H9 (cell line): ENCODE measurements around the gene RHBDD2. TPM values are rescaled to one million over a fixed set of nuclear protein-coding genes. Genes with fewer than 3 reads are reported as not detected.

Experiments
- DNase-seq: peaks from one replicate; pipeline ENCODE4 v3.0.0-alpha.2; 2017
- H2AFZ ChIP-seq: one replicate; pipeline ENCODE4 v1.6.1; 2013; ENCODE audit warnings: mild to moderate bottlenecking, low read length, control low read depth, moderate library complexity
- H2AK5ac ChIP-seq: 2 replicates; pipeline ENCODE4 v1.6.1; 2013; ENCODE audit warnings: low read length, control low read depth, mixed read lengths; ENCODE audit not compliant: insufficient read length
- H2BK120ac ChIP-seq: one replicate; pipeline ENCODE4 v1.6.1; 2013; ENCODE audit warnings: low read depth, mild to moderate bottlenecking, low read length, control low read depth, inconsistent platforms; ENCODE audit not compliant: poor library complexity, severe bottlenecking
- H2BK12ac ChIP-seq: 2 replicates; pipeline ENCODE4 v1.6.1; 2013; ENCODE audit warnings: low read length, control low read depth, mixed read lengths, low read depth; ENCODE audit not compliant: insufficient read length
- H2BK15ac ChIP-seq: 2 replicates; pipeline ENCODE4 v1.6.1; 2013; ENCODE audit warnings: low read depth, low read length, control low read depth
- H2BK20ac ChIP-seq: one replicate; pipeline ENCODE4 v1.6.1; 2013; ENCODE audit warnings: low read depth, mild to moderate bottlenecking, low read length, control low read depth, inconsistent platforms; ENCODE audit not compliant: poor library complexity, severe bottlenecking
- H2BK5ac ChIP-seq: 2 replicates; pipeline ENCODE4 v1.6.1; 2013; ENCODE audit warnings: low read length, control low read depth, mixed read lengths; ENCODE audit not compliant: insufficient read length
- H3K14ac ChIP-seq: 2 replicates; pipeline ENCODE4 v1.6.1; 2013; ENCODE audit warnings: low read length, control low read depth; ENCODE audit not compliant: insufficient read depth
- H3K18ac ChIP-seq: 2 replicates; pipeline ENCODE4 v1.6.1; 2013; ENCODE audit warnings: low read depth, mild to moderate bottlenecking, mixed read lengths, low read length, control low read depth; ENCODE audit not compliant: insufficient read length
- H3K23ac ChIP-seq: 2 replicates; pipeline ENCODE4 v1.6.1; 2013; ENCODE audit warnings: low read length, control low read depth, mixed read lengths, low read depth; ENCODE audit not compliant: insufficient read length
- H3K23me2 ChIP-seq: 2 replicates; pipeline ENCODE4 v1.6.1; 2013; ENCODE audit warnings: low read depth, mild to moderate bottlenecking, mixed read lengths, low read length, control low read depth; ENCODE audit not compliant: insufficient read length, poor library complexity, severe bottlenecking
- H3K27ac ChIP-seq: 2 replicates; pipeline ENCODE4 v1.5.1; 2013; ENCODE audit warnings: low read length, control low read depth, mixed read lengths, low read depth; ENCODE audit not compliant: insufficient read length
- H3K27me3 ChIP-seq: 2 replicates; pipeline ENCODE4 v1.6.1; 2013; ENCODE audit warnings: low read length, control low read depth, inconsistent platforms; ENCODE audit not compliant: insufficient read depth
- H3K4ac ChIP-seq: 2 replicates; pipeline ENCODE4 v1.6.1; 2013; ENCODE audit warnings: low read depth, mild to moderate bottlenecking, control low read depth, inconsistent platforms, low read length, moderate library complexity
- H3K4me1 ChIP-seq: 2 replicates; pipeline ENCODE4 v1.6.1; 2013; ENCODE audit warnings: low read length, control low read depth, inconsistent platforms; ENCODE audit not compliant: insufficient read depth
- H3K4me2 ChIP-seq: 2 replicates; pipeline ENCODE4 v1.6.1; 2013; ENCODE audit warnings: low read length, control low read depth, mixed read lengths; ENCODE audit not compliant: insufficient read length, insufficient read depth
- H3K56ac ChIP-seq: 2 replicates; pipeline ENCODE4 v1.6.1; 2013; ENCODE audit warnings: low read depth, mild to moderate bottlenecking, mixed read lengths, low read length, control low read depth; ENCODE audit not compliant: insufficient read length
- H3K79me1 ChIP-seq: 2 replicates; pipeline ENCODE4 v1.6.1; 2013; ENCODE audit warnings: low read depth, mild to moderate bottlenecking, moderate library complexity, low read length, control low read depth, inconsistent platforms; ENCODE audit not compliant: insufficient read depth, poor library complexity, severe bottlenecking
- H3K79me2 ChIP-seq: 2 replicates; pipeline ENCODE4 v1.6.1; 2013; ENCODE audit warnings: low read length, control low read depth, inconsistent platforms; ENCODE audit not compliant: insufficient read depth
- H3K9ac ChIP-seq: 2 replicates; pipeline ENCODE4 v1.6.1; 2013; ENCODE audit warnings: low read length, control low read depth, mixed read lengths; ENCODE audit not compliant: insufficient read length; ENCODE audit errors: extremely low read depth
- H3K9me3 ChIP-seq: one replicate; pipeline ENCODE4 v1.6.1; 2013; ENCODE audit warnings: low read depth, low read length, inconsistent platforms; ENCODE audit not compliant: control insufficient read depth
- H3T11ph ChIP-seq: one replicate; pipeline ENCODE4 v1.6.1; 2013; ENCODE audit warnings: mild to moderate bottlenecking, low read length, control low read depth, inconsistent platforms
- H4K20me1 ChIP-seq: one replicate; pipeline ENCODE4 v1.6.1; 2013; ENCODE audit not compliant: control insufficient read depth, insufficient read length, insufficient read depth
- H4K5ac ChIP-seq: 2 replicates; pipeline ENCODE4 v1.6.1; 2013; ENCODE audit warnings: low read depth, mild to moderate bottlenecking, mixed read lengths, low read length, control low read depth; ENCODE audit not compliant: insufficient read length
- H4K8ac ChIP-seq: replicated peaks from 2 replicates; pipeline ENCODE4 v1.6.1; 2013; ENCODE audit warnings: low read length, control low read depth, mixed read lengths, low read depth; ENCODE audit not compliant: insufficient read length
- H4K91ac ChIP-seq: 2 replicates; pipeline ENCODE4 v1.6.1; 2013; ENCODE audit warnings: low read depth, mild to moderate bottlenecking, moderate library complexity, mixed read lengths, low read length, control low read depth; ENCODE audit not compliant: insufficient read length
- H3K27ac Mint-ChIP-seq, 3 experiments: 2 replicates in 2 of 3; 3 replicates in 1 of 3; pipeline ENCODE4 v1.8.0; 2020 to 2021; ENCODE audit warnings: mixed read lengths in 3 of 3, mild to moderate bottlenecking in 1 of 3, moderate library complexity in 1 of 3
- H3K27me3 Mint-ChIP-seq: 2 replicates; pipeline ENCODE4 v1.8.0; 2021; ENCODE audit warnings: low read depth, mild to moderate bottlenecking, moderate library complexity, mixed read lengths
- H3K36me3 Mint-ChIP-seq, 3 experiments: 2 replicates in 2 of 3; 3 replicates in 1 of 3; pipeline ENCODE4 v1.8.0; 2020 to 2021; ENCODE audit warnings: low read depth in 3 of 3, mixed read lengths in 3 of 3; ENCODE audit not compliant: insufficient read depth in 1 of 3
- H3K4me1 Mint-ChIP-seq, 2 experiments: 2 replicates each; pipeline ENCODE4 v1.8.0; 2020; ENCODE audit warnings: mixed read lengths in 2 of 2
- H3K4me3 Mint-ChIP-seq, 2 experiments: 2 replicates in 1 of 2; 3 replicates in 1 of 2; pipeline ENCODE4 v1.8.0; 2020 to 2021; ENCODE audit warnings: mild to moderate bottlenecking in 2 of 2, mixed read lengths in 2 of 2, moderate library complexity in 1 of 2
- H3K9me3 Mint-ChIP-seq, 2 experiments: 2 replicates in 1 of 2; 3 replicates in 1 of 2; pipeline ENCODE4 v1.8.0; 2020; ENCODE audit warnings: mild to moderate bottlenecking in 2 of 2, mixed read lengths in 2 of 2, moderate library complexity in 1 of 2
- WGBS: extraction: QIAGEN DNeasy Blood & Tissue Kit; methylation state at CpG from one replicate; pipeline ENCODE4 v1.1.7; 2013; ENCODE audit warnings: missing lambda C conversion rate, low lambda C conversion rate, mixed read lengths; ENCODE audit not compliant: insufficient read length; ENCODE audit errors: extremely low coverage; 5-methylcytosine and 5-hydroxymethylcytosine counted together
- microRNA-seq: library from miRNA; unstranded; fragments of <30 nt; microRNA quantifications from one replicate; pipeline ENCODE4, GENCODE V29; 2020; ENCODE audit warnings: borderline microRNAs expressed
- total RNA-seq: library from RNA; stranded (reverse); gene quantifications from 2 replicates; pipeline ENCODE4 v1.2.1, GENCODE V29; 2021
- TF ChIP-seq, protein P1 (sequence below): fragments of 200-600 bp; sonication (generic); conservative IDR thresholded peaks from 3 replicates; pipeline ENCODE4 v1.8.0; 2021; ENCODE audit warnings: antibody characterized with exemption, mild to moderate bottlenecking

The RHBDD2 gene
- total RNA-seq, 1 experiment from 2014 or later = 30.0 TPM

DNA sequence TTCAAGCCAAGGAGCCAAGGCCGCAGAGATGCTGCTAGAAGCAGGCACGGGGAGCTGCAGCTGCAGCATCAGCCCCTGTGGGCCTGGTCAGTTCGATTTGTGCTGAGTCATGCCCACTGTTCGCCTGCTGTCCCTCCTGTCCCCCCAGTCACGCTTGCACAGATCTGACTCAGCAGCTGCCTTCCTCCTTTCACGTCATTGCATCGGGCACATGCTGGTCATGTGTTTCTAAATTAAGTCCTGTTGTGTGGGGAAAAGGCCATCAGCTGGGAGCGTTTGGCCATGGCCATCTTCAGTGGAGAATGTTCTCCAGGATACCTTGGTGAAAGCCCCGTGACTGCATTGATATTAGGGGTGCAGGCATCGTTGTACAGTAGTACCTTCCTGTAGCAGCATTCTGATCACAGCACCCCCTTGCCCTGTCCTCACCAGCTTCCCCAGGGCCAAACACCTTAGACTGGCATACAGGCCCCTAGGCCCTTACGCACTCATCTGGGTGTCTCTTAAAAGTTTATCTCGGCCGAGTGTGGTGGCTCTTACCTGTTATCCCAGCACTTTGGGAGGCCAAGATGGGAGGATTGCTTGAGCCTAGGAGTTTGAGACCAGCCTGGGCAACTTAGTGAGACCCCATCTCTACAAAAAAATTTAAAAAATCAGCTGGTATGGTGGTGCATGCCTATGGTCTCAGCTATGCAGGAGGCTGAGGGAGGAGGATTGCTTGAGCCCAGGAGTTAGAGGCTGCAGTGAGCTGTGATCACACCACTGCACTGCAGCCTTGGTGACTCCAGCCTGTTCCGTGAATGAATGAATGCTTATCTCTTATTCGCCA is 59.3 kb downstream of the RHBDD2 start:
- Histone ChIP-seq H4K5ac (no peak overlapping the region), H3K27ac (no peak overlapping the region), H2BK15ac (no peak overlapping the region), H3K79me1 (peaks cover 4% of the 10 kb centered on the region), H2BK120ac (no peak overlapping the region), H3K23ac (no peak overlapping the region), H3K4ac (no peak overlapping the region), H3K56ac (no peak overlapping the region), H2AK5ac (no peak overlapping the region), H3K27me3 (no peaks in the 10 kb centered on the region), H2BK20ac (no peak overlapping the region), H2AFZ (no peak overlapping the region), H3T11ph (no peak overlapping the region), H4K91ac (no peak overlapping the region), H3K79me2 (peaks cover 4% of the 10 kb centered on the region; the same call in 1 of the 2 replicates), H2BK12ac (no peak overlapping the region), H3K23me2 (no peaks in the 10 kb centered on the region), H3K4me2 (no peak overlapping the region), H3K18ac (no peak overlapping the region), H3K4me1 (no peaks in the 10 kb centered on the region), H3K14ac (no peak overlapping the region), H4K8ac (no peak overlapping the region), H3K9ac (no peak overlapping the region), H4K20me1 (peaks cover 3% of the 10 kb centered on the region), H2BK5ac (no peak overlapping the region), H3K9me3 (no peaks in the 10 kb centered on the region)
- no peak for DNase-seq
- no peak overlapping the region for H3K4me3 Mint-ChIP-seq
- peaks cover 6 to 28% (median 23%) of the 10 kb centered on the region in 3 experiments for H3K36me3 Mint-ChIP-seq
- TF ChIP-seq, protein P1, sequence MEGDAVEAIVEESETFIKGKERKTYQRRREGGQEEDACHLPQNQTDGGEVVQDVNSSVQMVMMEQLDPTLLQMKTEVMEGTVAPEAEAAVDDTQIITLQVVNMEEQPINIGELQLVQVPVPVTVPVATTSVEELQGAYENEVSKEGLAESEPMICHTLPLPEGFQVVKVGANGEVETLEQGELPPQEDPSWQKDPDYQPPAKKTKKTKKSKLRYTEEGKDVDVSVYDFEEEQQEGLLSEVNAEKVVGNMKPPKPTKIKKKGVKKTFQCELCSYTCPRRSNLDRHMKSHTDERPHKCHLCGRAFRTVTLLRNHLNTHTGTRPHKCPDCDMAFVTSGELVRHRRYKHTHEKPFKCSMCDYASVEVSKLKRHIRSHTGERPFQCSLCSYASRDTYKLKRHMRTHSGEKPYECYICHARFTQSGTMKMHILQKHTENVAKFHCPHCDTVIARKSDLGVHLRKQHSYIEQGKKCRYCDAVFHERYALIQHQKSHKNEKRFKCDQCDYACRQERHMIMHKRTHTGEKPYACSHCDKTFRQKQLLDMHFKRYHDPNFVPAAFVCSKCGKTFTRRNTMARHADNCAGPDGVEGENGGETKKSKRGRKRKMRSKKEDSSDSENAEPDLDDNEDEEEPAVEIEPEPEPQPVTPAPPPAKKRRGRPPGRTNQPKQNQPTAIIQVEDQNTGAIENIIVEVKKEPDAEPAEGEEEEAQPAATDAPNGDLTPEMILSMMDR = no peak
- H3K4me1 Mint-ChIP-seq = peaks cover 9 to 11% of the 10 kb centered on the region in 2 experiments; a peak in 3 of 4 replicates
- no CpG with 5 or more reads among the region's 15 CpGs for WGBS
- no peaks in the 10 kb centered on the region for H3K27me3 Mint-ChIP-seq
- H3K9me3 Mint-ChIP-seq = peaks cover 0 to 4% of the 10 kb centered on the region in 2 experiments; a peak in 1 of 5 replicates
- H3K27ac Mint-ChIP-seq = peak overlapping the region; percentile 76 to 93 (median 88); a peak in 6 of 7 replicates

Small RNA genes within 50 kb of the gene (microRNA-seq; reads per million reads assigned to microRNA genes)
- gene MIR4651 = not detected

Other genes starting within 250 kb of the RHBDD2 start
- gene HIP1, start 140.1 kb upstream of the RHBDD2 start, total RNA-seq = 82.7 and 87.5 TPM in 2 replicates
- 8.7 and 9.3 TPM in 2 replicates for gene CCL26, start 106.8 kb upstream of the RHBDD2 start, total RNA-seq
- gene CCL24, start 65.2 kb upstream of the RHBDD2 start, total RNA-seq = not detected in 2 replicates
- 125 and 128 TPM in 2 replicates for gene POR, start 36.1 kb downstream of the RHBDD2 start, total RNA-seq
- gene TMEM120A, start 115.6 kb downstream of the RHBDD2 start, total RNA-seq = 23.2 and 30.0 TPM in 2 replicates
- gene STYXL1, start 169.0 kb downstream of the RHBDD2 start, total RNA-seq = 35.1 and 38.7 TPM in 2 replicates
- gene MDH2, start 169.1 kb downstream of the RHBDD2 start, total RNA-seq = 257 and 260 TPM in 2 replicates